KMS-11 (cell line): ENCODE measurements around the gene IFI6.
"Not testable (repeated sequence)": the region's sequence is repeated elsewhere in the genome, so short reads cannot be mapped to it uniquely, and the experiment has no call there.

Source experiments
- H2AFZ ChIP-seq: fragments of 200-600 bp; sonication (generic); 2 replicates; pipeline ENCODE4 v1.6.1; 2016; ENCODE audit warnings: antibody characterized with exemption, mixed run types, low read depth
- H3K27ac ChIP-seq: fragments of 200-600 bp; sonication (generic); 2 replicates; pipeline ENCODE4 v1.6.1; 2016; ENCODE audit warnings: mild to moderate bottlenecking, mixed run types
- H3K27me3 ChIP-seq: fragments of 200-600 bp; sonication (generic); 2 replicates; pipeline ENCODE4 v1.6.1; 2017; ENCODE audit warnings: mild to moderate bottlenecking, low read depth, mixed run types, moderate library complexity; ENCODE audit not compliant: insufficient read depth
- H3K36me3 ChIP-seq: fragments of 200-600 bp; sonication (generic); 2 replicates; pipeline ENCODE4 v1.6.1; 2017; ENCODE audit warnings: mild to moderate bottlenecking, mixed run types; ENCODE audit not compliant: insufficient read depth
- H3K4me1 ChIP-seq: fragments of 200-600 bp; sonication (generic); 2 replicates; pipeline ENCODE4 v1.6.1; 2016; ENCODE audit warnings: mild to moderate bottlenecking, low read depth, mixed run types; ENCODE audit not compliant: poor library complexity, severe bottlenecking
- H3K4me2 ChIP-seq: fragments of 200-600 bp; sonication (generic); 2 replicates; pipeline ENCODE4 v1.7.0; 2016; ENCODE audit warnings: mild to moderate bottlenecking, mixed run types
- H3K4me3 ChIP-seq: fragments of 200-600 bp; sonication (generic); IDR thresholded peaks from 2 replicates; pipeline ENCODE4 v1.6.1; 2017; ENCODE audit warnings: low read depth, low read length, mixed read lengths; ENCODE audit not compliant: insufficient read depth
- H3K79me2 ChIP-seq: fragments of 200-600 bp; sonication (generic); 2 replicates; pipeline ENCODE4 v1.6.1; 2016; ENCODE audit warnings: low read depth, mixed run types; ENCODE audit not compliant: insufficient read depth
- H3K9ac ChIP-seq: fragments of 200-600 bp; sonication (generic); 2 replicates; pipeline ENCODE4 v1.6.1; 2016; ENCODE audit warnings: mild to moderate bottlenecking, mixed run types
- H4K20me1 ChIP-seq: fragments of 200-600 bp; sonication (generic); 2 replicates; pipeline ENCODE4 v1.6.1; 2016; ENCODE audit warnings: mild to moderate bottlenecking, mixed run types; ENCODE audit not compliant: insufficient read depth
- CTCF ChIP-seq: fragments of 200-600 bp; sonication (generic); conservative IDR thresholded peaks from 2 replicates; pipeline ENCODE4 v1.6.1; 2017; ENCODE audit warnings: low read depth, mild to moderate bottlenecking, antibody characterized with exemption, low read length, moderate library complexity, mixed read lengths

The IFI6 gene

GRCh38 chr1:27630859-27631491 lies 41.0 kb downstream of the IFI6 start:
- no peaks in the 10 kb centered on the region for H3K79me2 ChIP-seq
- no peaks in the 10 kb centered on the region for H3K36me3 ChIP-seq
- no peaks in the 10 kb centered on the region for H4K20me1 ChIP-seq
- no peak overlapping the region for H3K9ac ChIP-seq
- H3K27ac ChIP-seq, result no peak overlapping the region
- peaks cover 43% of the 10 kb centered on the region for H3K4me1 ChIP-seq
- no peak overlapping the region for H3K4me3 ChIP-seq
- H3K4me2 ChIP-seq, result no peak overlapping the region; the same call in 1 of the 2 replicates
- TF ChIP-seq CTCF, result no peak
- no peaks in the 10 kb centered on the region for H3K27me3 ChIP-seq
- H2AFZ ChIP-seq, result no peak overlapping the region

- H3K4me1 ChIP-seq, result peaks cover 50% of the 10 kb centered on the region
- H2AFZ ChIP-seq, result no peak overlapping the region
- H3K79me2 ChIP-seq, result no peaks in the 10 kb centered on the region
- H3K4me2 ChIP-seq, result no peak overlapping the region
- no peaks in the 10 kb centered on the region for H3K36me3 ChIP-seq
- H3K4me3 ChIP-seq, result no peak overlapping the region
- TF ChIP-seq CTCF, result no peak
- no peak overlapping the region for H3K27ac ChIP-seq
- no peak overlapping the region for H3K9ac ChIP-seq
- H4K20me1 ChIP-seq, result no peaks in the 10 kb centered on the region
- H3K27me3 ChIP-seq, result no peaks in the 10 kb centered on the region
Measured at GRCh38 chr1:27628712-27629111, 43.3 kb downstream of the IFI6 start.

GRCh38 chr1:27627733-27628132 lies 44.3 kb downstream of the IFI6 start:
- not testable (repeated sequence) for H3K4me3 ChIP-seq, H3K36me3 ChIP-seq, H3K79me2 ChIP-seq, H3K4me2 ChIP-seq, H3K9ac ChIP-seq, H4K20me1 ChIP-seq, H3K27ac ChIP-seq, H2AFZ ChIP-seq, H3K27me3 ChIP-seq
- peaks cover 40% of the 10 kb centered on the region for H3K4me1 ChIP-seq

- no peak overlapping the region for H3K27ac ChIP-seq
- H4K20me1 ChIP-seq, result no peaks in the 10 kb centered on the region
- H3K4me3 ChIP-seq, result no peak overlapping the region
- no peak overlapping the region for H3K9ac ChIP-seq
- no peaks in the 10 kb centered on the region for H3K27me3 ChIP-seq
- H2AFZ ChIP-seq, result no peak overlapping the region
- H3K36me3 ChIP-seq, result no peaks in the 10 kb centered on the region
- H3K79me2 ChIP-seq, result no peaks in the 10 kb centered on the region
- no peak for TF ChIP-seq CTCF
- H3K4me1 ChIP-seq, result peaks cover 34% of the 10 kb centered on the region
- H3K4me2 ChIP-seq, result no peak overlapping the region
Measured at GRCh38 chr1:27627061-27627460, 44.9 kb downstream of the IFI6 start.

GRCh38 chr1:27626031-27626935 lies 45.7 kb downstream of the IFI6 start:
- Histone ChIP-seq H2AFZ (no peak overlapping the region), H3K27ac (no peak overlapping the region), H3K27me3 (no peaks in the 10 kb centered on the region), H3K9ac (no peak overlapping the region), H3K4me2 (no peak overlapping the region), H3K79me2 (no peaks in the 10 kb centered on the region), H3K36me3 (no peaks in the 10 kb centered on the region), H3K4me1 (peaks cover 26% of the 10 kb centered on the region), H3K4me3 (no peak overlapping the region), H4K20me1 (no peaks in the 10 kb centered on the region)
- no peak for TF ChIP-seq CTCF
